Measurements from ENCODE around the gene PLGRKT. TPM values are rescaled to one million over a fixed set of nuclear protein-coding genes. Genes with fewer than 3 reads are reported as not detected.

Gene PLGRKT, protein sequence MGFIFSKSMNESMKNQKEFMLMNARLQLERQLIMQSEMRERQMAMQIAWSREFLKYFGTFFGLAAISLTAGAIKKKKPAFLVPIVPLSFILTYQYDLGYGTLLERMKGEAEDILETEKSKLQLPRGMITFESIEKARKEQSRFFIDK
- total RNA-seq (2014; rRNA removed; shearing (Covaris generic); ENCODE audit: low replicate concordance): 18.7 and 53.1 TPM in 2 replicates

DNA sequence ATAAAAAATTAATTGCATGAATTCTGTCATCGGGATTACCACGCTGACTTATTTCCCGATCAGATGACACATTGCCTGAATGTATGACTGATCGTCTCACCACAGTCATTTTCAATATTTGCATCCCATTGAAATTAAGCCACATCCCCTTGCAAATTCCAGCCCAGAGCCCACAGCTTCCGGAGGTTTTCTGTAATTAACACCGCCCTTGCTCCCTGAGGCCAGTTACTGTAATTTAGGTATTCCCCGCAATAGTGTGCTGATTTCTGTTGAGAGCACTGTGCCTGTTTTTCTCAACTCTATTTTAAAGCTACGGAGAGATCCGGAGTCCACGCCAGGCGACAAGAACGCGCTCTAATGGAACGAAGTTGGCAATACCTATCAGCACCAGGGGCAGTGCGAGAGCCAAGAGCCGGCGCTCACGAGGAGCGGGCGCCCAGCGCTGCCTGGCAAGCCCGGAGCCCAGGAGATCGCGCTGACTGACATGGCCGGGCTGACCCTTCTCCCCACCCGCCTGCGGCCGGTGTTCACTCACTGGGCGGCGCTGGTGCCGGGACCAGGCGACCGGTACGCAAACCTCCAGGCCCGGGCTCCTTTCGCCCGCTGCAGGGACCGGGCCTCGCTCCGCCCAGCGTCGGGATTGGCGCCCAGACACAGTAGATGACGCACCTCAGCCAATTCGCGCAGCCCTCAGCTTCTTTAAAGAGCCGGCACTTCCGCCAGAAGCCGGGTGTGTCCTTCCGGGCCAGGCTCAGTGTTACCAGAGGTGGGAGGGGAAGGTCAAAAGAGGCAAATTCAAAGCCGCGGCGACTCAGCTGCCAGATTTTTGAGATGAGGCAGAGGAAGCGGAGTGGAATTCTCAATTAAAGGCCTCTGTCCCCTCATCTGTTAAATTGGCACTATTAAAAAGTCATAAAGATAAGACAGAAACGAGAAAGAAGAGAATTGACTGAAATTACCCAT is at the start of gene PLGRKT:
TSS of gene PLGRKT (minus strand) at position 672 of the 963 bp plus-strand sequence. CDS start 5,948 bp downstream, outside the sequence.
- peaks cover 14% of the 10 kb centered on the region for H3K36me3 ChIP-seq (ENCODE audit: insufficient read depth, low read length)
- H4K20me1 ChIP-seq (ENCODE audit: insufficient read depth, low read depth, low read length): no peaks in the 10 kb centered on the region
- no peaks in the 10 kb centered on the region for H3K9me2 ChIP-seq (replicated peaks; ENCODE audit: insufficient read depth, low read length)
- peak within 1 kb of the TSS; percentile 95 for H3K9ac ChIP-seq (ENCODE audit: low read length)
- H2AFZ ChIP-seq (ENCODE audit: low read length): peak within 1 kb of the TSS; percentile 70
- peaks cover 15% of the 10 kb centered on the region for H3K79me2 ChIP-seq (ENCODE audit: low read length)
- H3K4me3 ChIP-seq (ENCODE audit: low read length): peak within 1 kb of the TSS; percentile 89
- H3K4me2 ChIP-seq (ENCODE audit: low read depth, low read length, poor library complexity, severe bottlenecking): peak within 1 kb of the TSS; percentile 79
- peaks cover 19% of the 10 kb centered on the region for H3K4me1 ChIP-seq (ENCODE audit: low read length)
- no peaks in the 10 kb centered on the region; the same call in 1 of the 2 replicates for H3K9me3 ChIP-seq (ENCODE audit: low read length)
- peak within 1 kb of the TSS; percentile 92 for H3K27ac ChIP-seq (ENCODE audit: low read length)
- H3K27me3 ChIP-seq (ENCODE audit: low read length): no peaks in the 10 kb centered on the region
- DNase-seq: peak; percentile 98

DNA sequence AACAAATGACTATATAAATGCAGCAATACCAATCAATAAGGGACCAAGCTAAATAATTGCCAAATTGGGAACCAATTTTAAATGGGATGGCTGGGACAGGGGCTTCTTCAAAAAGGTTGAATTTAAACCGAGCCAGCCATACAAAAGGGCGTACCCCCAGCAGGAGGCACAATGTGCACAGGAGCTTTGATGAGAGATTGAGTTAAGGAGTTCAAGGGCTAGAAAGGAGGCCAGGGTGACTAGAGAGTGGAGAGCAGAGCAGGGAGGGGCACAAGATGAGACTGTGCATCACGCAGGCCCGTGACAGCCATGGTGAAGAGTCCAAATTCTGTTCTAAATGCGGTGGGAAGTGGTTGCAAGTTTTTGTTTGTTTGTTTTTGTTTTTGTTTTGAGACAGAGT is 49.3 kb upstream of the PLGRKT start:
- no peaks in the 10 kb centered on the region for H3K9me2 ChIP-seq (replicated peaks; ENCODE audit: insufficient read depth, low read length)
- no peak for DNase-seq
- no peak overlapping the region for H3K9ac ChIP-seq (ENCODE audit: low read length)
- H3K79me2 ChIP-seq (ENCODE audit: low read length): peaks cover 11% of the 10 kb centered on the region
- no peak overlapping the region for H2AFZ ChIP-seq (ENCODE audit: low read length)
- no peaks in the 10 kb centered on the region for H3K9me3 ChIP-seq (ENCODE audit: low read length)
- no peaks in the 10 kb centered on the region for H3K27me3 ChIP-seq (ENCODE audit: low read length)
- no peaks in the 10 kb centered on the region for H3K4me1 ChIP-seq (ENCODE audit: low read length)
- H3K4me3 ChIP-seq (ENCODE audit: low read length): no peak overlapping the region
- H3K36me3 ChIP-seq (ENCODE audit: insufficient read depth, low read length): no peaks in the 10 kb centered on the region; the same call in 1 of the 2 replicates
- no peak overlapping the region for H3K27ac ChIP-seq (ENCODE audit: low read length)
- H3K4me2 ChIP-seq (ENCODE audit: low read depth, low read length, poor library complexity, severe bottlenecking): no peak overlapping the region
- no peaks in the 10 kb centered on the region for H4K20me1 ChIP-seq (ENCODE audit: insufficient read depth, low read depth, low read length)

DNA sequence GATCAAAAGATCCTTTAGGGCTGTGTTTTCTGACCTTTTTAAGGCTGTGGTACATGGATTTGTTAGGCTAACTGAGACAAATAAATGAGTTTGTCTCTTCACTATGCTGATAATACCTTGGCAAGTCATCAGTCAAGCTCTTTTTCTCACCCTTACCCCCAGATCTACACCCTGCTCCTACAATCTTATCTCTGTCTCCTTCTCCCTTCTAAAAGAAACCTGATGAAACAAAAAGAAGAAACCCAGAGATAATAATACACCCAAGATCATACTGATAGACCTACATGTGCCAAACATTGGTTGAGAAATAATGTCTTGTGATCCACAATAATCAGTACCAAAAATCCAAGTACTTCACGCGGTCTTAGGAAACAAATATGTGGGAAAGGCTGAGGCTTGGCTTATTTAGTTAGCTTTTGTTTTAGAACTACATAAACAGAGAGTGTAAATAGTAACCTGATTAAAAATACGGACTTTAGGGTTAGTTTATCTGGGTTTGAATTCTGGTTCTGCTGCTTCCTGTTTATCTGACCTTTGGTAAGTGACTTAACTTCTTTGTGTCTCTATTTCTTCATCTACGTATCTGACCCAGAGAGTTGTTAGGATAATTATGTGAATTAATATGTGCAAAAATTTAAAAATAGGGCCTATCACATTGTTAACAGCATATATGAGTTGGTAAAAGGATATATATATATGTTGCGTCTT is 47.8 kb upstream of the PLGRKT start:
- Histone ChIP-seq H3K27ac (ENCODE audit: low read length) (no peak overlapping the region), H3K36me3 (ENCODE audit: insufficient read depth, low read length) (no peaks in the 10 kb centered on the region; the same call in 1 of the 2 replicates), H2AFZ (ENCODE audit: low read length) (no peak overlapping the region), H3K79me2 (ENCODE audit: low read length) (peaks cover 11% of the 10 kb centered on the region), H3K4me2 (ENCODE audit: low read depth, low read length, poor library complexity, severe bottlenecking) (no peak overlapping the region), H3K4me1 (ENCODE audit: low read length) (no peaks in the 10 kb centered on the region), H3K9ac (ENCODE audit: low read length) (no peak overlapping the region), H3K27me3 (ENCODE audit: low read length) (no peaks in the 10 kb centered on the region), H3K9me2 (replicated peaks; ENCODE audit: insufficient read depth, low read length) (no peaks in the 10 kb centered on the region), H3K9me3 (ENCODE audit: low read length) (no peaks in the 10 kb centered on the region), H3K4me3 (ENCODE audit: low read length) (no peak overlapping the region), H4K20me1 (ENCODE audit: insufficient read depth, low read depth, low read length) (no peaks in the 10 kb centered on the region)
- DNase-seq: no peak

GRCh38 chr9:5483306-5483705 is 45.6 kb upstream of the PLGRKT start:
- Histone ChIP-seq H3K4me3 (ENCODE audit: low read length) (no peak overlapping the region), H3K4me2 (ENCODE audit: low read depth, low read length, poor library complexity, severe bottlenecking) (no peak overlapping the region), H3K27me3 (ENCODE audit: low read length) (no peaks in the 10 kb centered on the region), H3K9me3 (ENCODE audit: low read length) (no peaks in the 10 kb centered on the region), H3K27ac (ENCODE audit: low read length) (no peak overlapping the region), H3K36me3 (ENCODE audit: insufficient read depth, low read length) (no peaks in the 10 kb centered on the region), H3K79me2 (ENCODE audit: low read length) (peaks cover 11% of the 10 kb centered on the region), H3K4me1 (ENCODE audit: low read length) (no peaks in the 10 kb centered on the region), H4K20me1 (ENCODE audit: insufficient read depth, low read depth, low read length) (no peaks in the 10 kb centered on the region), H3K9ac (ENCODE audit: low read length) (no peak overlapping the region), H3K9me2 (replicated peaks; ENCODE audit: insufficient read depth, low read length) (no peaks in the 10 kb centered on the region), H2AFZ (ENCODE audit: low read length) (no peak overlapping the region)
- no peak for DNase-seq

DNA sequence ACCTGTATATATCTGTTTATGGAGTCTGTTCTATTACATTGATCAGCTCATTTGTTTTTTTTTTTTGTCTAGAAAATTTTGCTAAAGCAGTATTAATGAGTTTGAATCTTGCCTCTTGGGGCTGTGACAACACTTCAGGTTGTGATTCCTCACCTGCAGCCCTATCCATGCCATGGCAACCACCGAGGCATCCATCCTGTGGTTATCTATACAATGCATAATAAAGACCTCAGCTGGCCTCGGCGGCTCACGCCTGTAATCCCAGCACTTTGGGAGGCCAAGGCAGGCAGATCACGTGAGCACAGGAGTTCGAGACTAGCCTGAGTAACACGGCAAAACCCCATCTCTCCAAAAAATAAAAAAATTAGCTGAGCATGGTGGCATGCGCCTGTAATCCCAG is 44.5 kb upstream of the PLGRKT start:
- Histone ChIP-seq H3K4me2 (ENCODE audit: low read depth, low read length, poor library complexity, severe bottlenecking) (no peak overlapping the region), H3K36me3 (ENCODE audit: insufficient read depth, low read length) (no peaks in the 10 kb centered on the region), H3K27ac (ENCODE audit: low read length) (no peak overlapping the region), H3K9me2 (replicated peaks; ENCODE audit: insufficient read depth, low read length) (no peaks in the 10 kb centered on the region), H3K4me1 (ENCODE audit: low read length) (no peaks in the 10 kb centered on the region), H3K9me3 (ENCODE audit: low read length) (no peaks in the 10 kb centered on the region), H3K27me3 (ENCODE audit: low read length) (no peaks in the 10 kb centered on the region), H4K20me1 (ENCODE audit: insufficient read depth, low read depth, low read length) (no peaks in the 10 kb centered on the region), H3K9ac (ENCODE audit: low read length) (no peak overlapping the region), H3K79me2 (ENCODE audit: low read length) (peaks cover 11% of the 10 kb centered on the region), H3K4me3 (ENCODE audit: low read length) (no peak overlapping the region), H2AFZ (ENCODE audit: low read length) (no peak overlapping the region)
- no peak for DNase-seq

DNA sequence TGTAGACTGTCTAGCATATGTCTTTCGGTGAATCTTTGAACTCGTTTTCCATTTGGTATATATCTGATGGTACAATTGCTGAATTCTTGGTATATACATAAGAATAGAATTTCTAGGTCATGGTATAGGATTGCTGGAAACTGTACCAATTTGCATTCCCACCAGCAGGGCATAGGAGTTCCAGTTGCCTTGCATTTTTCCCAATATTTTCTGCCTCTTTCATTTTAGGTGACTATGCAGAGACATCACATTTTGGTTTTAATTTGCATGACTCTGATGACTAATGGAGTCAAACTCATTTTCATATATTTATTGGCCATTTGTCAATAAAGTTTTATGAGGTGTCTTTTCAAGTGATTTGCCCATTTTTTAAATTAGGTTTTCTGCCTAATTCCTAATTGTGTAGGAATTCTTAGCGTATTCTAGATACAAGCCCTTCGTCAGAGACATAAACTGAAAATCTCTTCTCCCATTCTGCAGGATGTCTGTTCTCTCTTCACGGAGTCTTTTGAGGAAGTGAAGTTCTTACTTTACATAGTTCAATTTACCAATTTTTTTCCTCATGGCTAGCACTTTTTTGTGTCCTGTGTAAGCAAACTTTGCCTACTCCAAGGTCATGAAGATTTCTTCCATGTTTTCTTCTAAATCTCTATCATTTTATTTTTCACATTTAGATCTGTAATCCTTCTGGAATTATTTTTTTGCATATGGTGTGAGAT is 43.8 kb upstream of the PLGRKT start:
- Histone ChIP-seq H3K27me3 (ENCODE audit: low read length) (no peaks in the 10 kb centered on the region), H3K79me2 (ENCODE audit: low read length) (peaks cover 11% of the 10 kb centered on the region), H3K27ac (ENCODE audit: low read length) (no peak overlapping the region), H3K36me3 (ENCODE audit: insufficient read depth, low read length) (no peaks in the 10 kb centered on the region), H2AFZ (ENCODE audit: low read length) (no peak overlapping the region), H3K4me3 (ENCODE audit: low read length) (no peak overlapping the region), H4K20me1 (ENCODE audit: insufficient read depth, low read depth, low read length) (no peaks in the 10 kb centered on the region), H3K4me2 (ENCODE audit: low read depth, low read length, poor library complexity, severe bottlenecking) (no peak overlapping the region), H3K9me3 (ENCODE audit: low read length) (no peaks in the 10 kb centered on the region), H3K9ac (ENCODE audit: low read length) (no peak overlapping the region), H3K4me1 (ENCODE audit: low read length) (no peaks in the 10 kb centered on the region), H3K9me2 (replicated peaks; ENCODE audit: insufficient read depth, low read length) (no peaks in the 10 kb centered on the region)
- no peak for DNase-seq

DNA sequence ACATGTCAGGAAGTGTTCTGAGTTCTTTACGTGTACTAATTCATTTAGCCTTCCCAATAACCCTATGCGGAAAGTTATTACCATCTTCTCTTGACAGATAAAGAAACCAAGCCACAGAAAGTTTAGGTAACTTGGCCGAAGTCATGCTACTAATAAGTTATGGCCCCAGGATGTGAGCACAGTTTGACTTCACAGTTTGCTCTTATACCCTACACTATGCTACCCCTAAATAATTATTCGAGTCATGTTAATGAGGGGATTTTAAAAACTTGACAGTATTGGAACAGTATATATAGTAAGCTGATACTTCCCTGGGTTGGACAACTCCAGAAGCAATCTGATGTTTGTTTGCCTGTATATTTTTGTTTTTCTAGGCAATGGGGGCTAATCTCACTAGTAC is 43.2 kb upstream of the PLGRKT start:
- H2AFZ ChIP-seq (ENCODE audit: low read length): no peak overlapping the region
- no peaks in the 10 kb centered on the region for H3K27me3 ChIP-seq (ENCODE audit: low read length)
- no peaks in the 10 kb centered on the region for H3K9me2 ChIP-seq (replicated peaks; ENCODE audit: insufficient read depth, low read length)
- no peaks in the 10 kb centered on the region for H3K36me3 ChIP-seq (ENCODE audit: insufficient read depth, low read length)
- H3K4me1 ChIP-seq (ENCODE audit: low read length): no peaks in the 10 kb centered on the region
- H3K4me3 ChIP-seq (ENCODE audit: low read length): no peak overlapping the region
- no peak for DNase-seq
- no peaks in the 10 kb centered on the region for H3K9me3 ChIP-seq (ENCODE audit: low read length)
- H3K27ac ChIP-seq (ENCODE audit: low read length): no peak overlapping the region
- peaks cover 11% of the 10 kb centered on the region for H3K79me2 ChIP-seq (ENCODE audit: low read length)
- H4K20me1 ChIP-seq (ENCODE audit: insufficient read depth, low read depth, low read length): no peaks in the 10 kb centered on the region
- H3K9ac ChIP-seq (ENCODE audit: low read length): no peak overlapping the region
- no peak overlapping the region for H3K4me2 ChIP-seq (ENCODE audit: low read depth, low read length, poor library complexity, severe bottlenecking)
